IPS-18c (cell line): ENCODE data around the gene SDR39U1.

ENCODE experiments used
- H3K4me3 ChIP-seq: 2 replicates; pipeline ENCODE4 v1.7.0; 2013; ENCODE audit warnings: low read depth, mild to moderate bottlenecking, low read length, moderate library complexity; ENCODE audit not compliant: insufficient read depth
- H3K9me3 ChIP-seq: one replicate; pipeline ENCODE4 v1.6.1; 2013; ENCODE audit warnings: mild to moderate bottlenecking, low read length, moderate library complexity; ENCODE audit not compliant: control insufficient read depth, insufficient read depth

The SDR39U1 gene

GRCh38 chr14:24401810-24402702, 40.5 kb downstream of the SDR39U1 start:
- Histone ChIP-seq H3K4me3 (no peak overlapping the region), H3K9me3 (no peaks in the 10 kb centered on the region)

GRCh38 chr14:24399999-24400718, 42.4 kb downstream of the SDR39U1 start:
- Histone ChIP-seq H3K4me3 (peak overlapping the region; percentile 66; the same call in 1 of the 2 replicates), H3K9me3 (no peaks in the 10 kb centered on the region)

GRCh38 chr14:24399447-24399822, 43.1 kb downstream of the SDR39U1 start:
- Histone ChIP-seq H3K4me3 (peak overlapping the region; percentile 66), H3K9me3 (no peaks in the 10 kb centered on the region)

- H3K4me3 ChIP-seq: peak within 1 kb of the TSS; percentile 66
- H3K9me3 ChIP-seq: no peaks in the 10 kb centered on the region
These were observed 43.7 kb downstream of the SDR39U1 start, which contains the start of gene NYNRIN for GRCh38 chr14:24398653-24399446. Gene NYNRIN, plus strand, starts transcription at chr14:24399003. Its CDS starts 244 bp downstream, at chr14:24399247.

- Histone ChIP-seq H3K4me3 (peak overlapping the region; percentile 25; the same call in 1 of the 2 replicates), H3K9me3 (no peaks in the 10 kb centered on the region)
These were observed 44.3 kb downstream of the SDR39U1 start for GRCh38 chr14:24398293-24398652.

- Histone ChIP-seq H3K9me3 (no peaks in the 10 kb centered on the region), H3K4me3 (no peak overlapping the region)
These were observed 44.8 kb downstream of the SDR39U1 start for GRCh38 chr14:24397639-24398292.

- H3K4me3 ChIP-seq: no peak overlapping the region
- H3K9me3 ChIP-seq: no peaks in the 10 kb centered on the region
These were observed 46.7 kb downstream of the SDR39U1 start for GRCh38 chr14:24395609-24396582.

GRCh38 chr14:24394275-24394674, 48.3 kb downstream of the SDR39U1 start:
- Histone ChIP-seq H3K4me3 (no peak overlapping the region), H3K9me3 (no peaks in the 10 kb centered on the region)

GRCh38 chr14:24392325-24393091, 50.1 kb downstream of the SDR39U1 start:
- H3K9me3 ChIP-seq: no peaks in the 10 kb centered on the region
- no peak overlapping the region for H3K4me3 ChIP-seq

- Histone ChIP-seq H3K9me3 (no peaks in the 10 kb centered on the region), H3K4me3 (no peak overlapping the region)
These were observed 51.7 kb downstream of the SDR39U1 start for GRCh38 chr14:24390701-24391468.
